ENCODE data around the gene BEND6. TPM values are rescaled to one million over a fixed set of nuclear protein-coding genes. Genes with fewer than 3 reads are reported as not detected.

The BEND6 gene
- total RNA-seq, 1 experiment from 2014 or later = not detected

DNA sequence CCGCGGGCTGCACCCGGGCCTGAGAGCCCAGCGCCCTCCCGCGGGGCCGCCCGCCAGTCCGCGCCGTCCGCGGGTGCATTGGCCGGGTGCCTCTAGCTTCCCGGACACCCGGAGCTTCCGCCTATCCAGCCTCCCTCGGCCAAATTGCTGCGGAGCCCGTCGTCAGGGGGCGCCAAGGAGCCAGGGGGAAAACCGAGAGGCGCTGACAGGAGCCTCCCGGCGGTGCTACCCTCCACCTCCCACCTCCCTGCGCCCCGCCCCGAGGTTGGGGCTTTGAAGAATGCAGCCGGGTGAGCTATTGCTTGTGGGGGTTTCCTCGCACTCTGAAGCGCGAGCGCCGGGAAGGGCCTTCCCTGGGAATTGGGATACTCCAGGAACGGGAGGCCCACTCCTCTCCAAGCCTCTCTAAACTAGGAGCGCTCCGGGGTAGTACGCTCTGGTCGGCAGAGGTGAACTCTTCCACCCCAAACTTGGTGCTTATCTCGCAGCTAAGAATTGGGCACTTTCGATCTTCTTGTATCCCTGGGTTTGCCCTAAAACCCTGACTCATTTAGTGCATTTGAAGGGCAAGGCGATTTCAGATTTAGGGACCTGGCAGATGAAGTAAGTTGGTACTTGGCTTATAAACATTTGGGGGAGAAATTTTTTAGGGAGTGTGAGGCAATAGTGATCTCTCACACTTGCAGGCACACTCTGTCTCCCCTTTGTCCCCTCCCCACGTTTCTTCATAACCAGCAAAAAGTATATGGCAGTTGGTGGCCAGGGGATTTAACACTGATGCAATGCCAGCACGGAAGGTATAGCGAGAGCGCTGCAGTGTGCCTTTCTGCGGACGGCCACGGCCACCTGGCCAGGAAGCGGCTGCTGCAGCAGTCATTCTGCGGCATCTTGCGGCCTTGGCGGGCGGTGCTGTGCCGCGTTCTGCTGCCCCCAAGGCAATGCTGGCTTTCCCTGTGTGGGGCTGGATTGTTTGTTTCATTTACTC is 556 bp downstream of the BEND6 start:
- H3K4me3 Mint-ChIP-seq (ENCODE audit: unreplicated experiment) = peak overlapping the region; percentile 61
- Histone ChIP-seq H3K27me3 (replicated peaks; ENCODE audit: control insufficient read depth, insufficient read depth, low read length) (peaks cover 3% of the 10 kb centered on the region; the same call in 1 of the 2 replicates), H3K4me3 (ENCODE audit: low read depth, low read length) (peak overlapping the region; percentile 56), H3K4me1 (peaks cover 2% of the 10 kb centered on the region; the same call in 1 of the 2 replicates), H3K36me3 (ENCODE audit: control insufficient read depth, insufficient read depth, low read length) (no peaks in the 10 kb centered on the region), H3K9me3 (no peaks in the 10 kb centered on the region)
- H3K27ac Mint-ChIP-seq (ENCODE audit: unreplicated experiment) = no peak overlapping the region
- H3K4me1 Mint-ChIP-seq (ENCODE audit: low read depth, unreplicated experiment) = no peaks in the 10 kb centered on the region
- ChIA-PET CTCF (interaction anchor here (0.7 to 2.2 kb wide), 5 partner anchors 9 to 51 kb away, joined by 3 to 19 read pairs (median 5); no protein-coding TSS in a partner anchor), POLR2A (no interaction called here)
- no TSS peak for BruUV-seq (replicated peaks)
- no peaks in the 10 kb centered on the region for H3K9me3 Mint-ChIP-seq (ENCODE audit: unreplicated experiment)
- no peaks in the 10 kb centered on the region for H3K36me3 Mint-ChIP-seq (ENCODE audit: insufficient read depth, unreplicated experiment)
- peak; percentile 81 to 92 for DNase-seq
- H3K27me3 Mint-ChIP-seq (ENCODE audit: insufficient read depth, unreplicated experiment) = peaks cover 15% of the 10 kb centered on the region
- TF ChIP-seq, protein P1, sequence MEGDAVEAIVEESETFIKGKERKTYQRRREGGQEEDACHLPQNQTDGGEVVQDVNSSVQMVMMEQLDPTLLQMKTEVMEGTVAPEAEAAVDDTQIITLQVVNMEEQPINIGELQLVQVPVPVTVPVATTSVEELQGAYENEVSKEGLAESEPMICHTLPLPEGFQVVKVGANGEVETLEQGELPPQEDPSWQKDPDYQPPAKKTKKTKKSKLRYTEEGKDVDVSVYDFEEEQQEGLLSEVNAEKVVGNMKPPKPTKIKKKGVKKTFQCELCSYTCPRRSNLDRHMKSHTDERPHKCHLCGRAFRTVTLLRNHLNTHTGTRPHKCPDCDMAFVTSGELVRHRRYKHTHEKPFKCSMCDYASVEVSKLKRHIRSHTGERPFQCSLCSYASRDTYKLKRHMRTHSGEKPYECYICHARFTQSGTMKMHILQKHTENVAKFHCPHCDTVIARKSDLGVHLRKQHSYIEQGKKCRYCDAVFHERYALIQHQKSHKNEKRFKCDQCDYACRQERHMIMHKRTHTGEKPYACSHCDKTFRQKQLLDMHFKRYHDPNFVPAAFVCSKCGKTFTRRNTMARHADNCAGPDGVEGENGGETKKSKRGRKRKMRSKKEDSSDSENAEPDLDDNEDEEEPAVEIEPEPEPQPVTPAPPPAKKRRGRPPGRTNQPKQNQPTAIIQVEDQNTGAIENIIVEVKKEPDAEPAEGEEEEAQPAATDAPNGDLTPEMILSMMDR (IDR thresholded peaks at IDR 0.05; ENCODE audit: insufficient read depth in 1 of 2, low read depth in 1 of 2, low read length in 1 of 2, severe bottlenecking in 1 of 2, unreplicated experiment in 1 of 2) = peak; percentile 81 to 85
- intact Hi-C loops (cut with micrococcal nuclease; ENCODE audit: unreplicated experiment) = loop anchor here (1.0 to 10.0 kb wide), 6 partner anchors 39 to 361 kb away; partner anchors contain the start of genes BAG2 and PRIM2

DNA sequence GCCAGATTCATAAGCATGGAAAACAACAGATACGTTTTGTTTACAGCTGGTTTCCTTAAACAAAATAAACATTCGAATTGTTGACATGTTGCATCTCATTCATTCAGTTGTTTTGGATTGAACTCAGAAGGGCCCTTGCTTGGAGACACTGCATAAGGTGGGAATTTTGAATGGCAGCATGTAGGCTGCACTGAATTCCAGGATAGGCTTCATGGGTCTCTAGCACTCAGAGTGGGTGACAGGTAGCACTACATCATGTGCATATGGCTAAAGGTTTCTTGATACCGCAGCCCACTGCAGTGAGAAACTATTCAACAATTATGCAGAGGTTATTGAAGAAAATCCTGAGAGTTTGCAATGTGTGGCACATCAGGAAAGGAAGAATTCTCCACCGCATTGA is 1.6 kb downstream of the BEND6 start:
- no TSS peak for BruUV-seq (replicated peaks)
- H3K4me1 Mint-ChIP-seq (ENCODE audit: low read depth, unreplicated experiment) = no peaks in the 10 kb centered on the region
- H3K27ac Mint-ChIP-seq (ENCODE audit: unreplicated experiment) = no peak overlapping the region
- Histone ChIP-seq H3K27me3 (replicated peaks; ENCODE audit: control insufficient read depth, insufficient read depth, low read length) (peaks cover 3% of the 10 kb centered on the region; the same call in 1 of the 2 replicates), H3K4me3 (ENCODE audit: low read depth, low read length) (no peak overlapping the region), H3K4me1 (peaks cover 2% of the 10 kb centered on the region; the same call in 1 of the 2 replicates), H3K9me3 (no peaks in the 10 kb centered on the region), H3K36me3 (ENCODE audit: control insufficient read depth, insufficient read depth, low read length) (no peaks in the 10 kb centered on the region)
- no peaks in the 10 kb centered on the region for H3K9me3 Mint-ChIP-seq (ENCODE audit: unreplicated experiment)
- no peak overlapping the region for H3K4me3 Mint-ChIP-seq (ENCODE audit: unreplicated experiment)
- TF ChIP-seq, protein P1 (IDR thresholded peaks at IDR 0.05; ENCODE audit: insufficient read depth in 1 of 2, low read depth in 1 of 2, low read length in 1 of 2, severe bottlenecking in 1 of 2, unreplicated experiment in 1 of 2) = no peak
- ChIA-PET POLR2A (no interaction called here), CTCF (interaction anchor here (2.2 kb wide), 1 partner anchor 52 kb away, joined by 19 read pairs; no protein-coding TSS in a partner anchor)
- H3K27me3 Mint-ChIP-seq (ENCODE audit: insufficient read depth, unreplicated experiment) = peaks cover 15% of the 10 kb centered on the region
- no peaks in the 10 kb centered on the region for H3K36me3 Mint-ChIP-seq (ENCODE audit: insufficient read depth, unreplicated experiment)
- intact Hi-C loops (cut with micrococcal nuclease; ENCODE audit: unreplicated experiment) = loop anchor here (5.0 to 10.0 kb wide), 2 partner anchors 149 to 218 kb away; partner anchors contain the start of gene BAG2
- no peak for DNase-seq

DNA sequence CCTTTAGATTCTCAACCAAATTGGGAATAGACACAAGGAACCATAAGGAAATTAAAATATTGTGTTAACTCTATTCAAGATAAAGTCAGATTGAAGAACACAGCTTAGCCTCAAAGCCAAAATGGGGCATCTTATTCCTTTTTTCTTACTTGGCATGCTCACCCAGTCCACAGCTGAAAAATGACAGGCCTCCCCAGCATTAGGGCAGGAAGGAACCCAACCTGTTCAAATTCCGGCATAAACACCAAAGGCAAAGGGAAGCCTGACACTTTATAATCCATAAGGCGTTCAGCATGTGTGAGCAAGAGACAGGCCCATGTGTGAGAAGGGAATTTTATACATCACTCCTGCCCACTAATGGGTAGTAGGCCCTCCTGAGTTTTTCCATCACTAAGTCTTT is 2.9 kb downstream of the BEND6 start:
- intact Hi-C loops (cut with micrococcal nuclease; ENCODE audit: unreplicated experiment) = loop anchor here (5.0 to 10.0 kb wide), 2 partner anchors 151 to 217 kb away; partner anchors contain the start of gene BAG2
- CTCF ChIA-PET = no interaction called here
- BruUV-seq (replicated peaks) = no TSS peak

More for the DNA sequence above, 2.9 kb downstream of the BEND6 start:
- POLR2A ChIA-PET = no interaction called here
- H3K27me3 Mint-ChIP-seq (ENCODE audit: insufficient read depth, unreplicated experiment) = peaks cover 15% of the 10 kb centered on the region
- H3K9me3 Mint-ChIP-seq (ENCODE audit: unreplicated experiment) = no peaks in the 10 kb centered on the region
- DNase-seq = no peak
- H3K4me1 Mint-ChIP-seq (ENCODE audit: low read depth, unreplicated experiment) = no peaks in the 10 kb centered on the region
- H3K36me3 Mint-ChIP-seq (ENCODE audit: insufficient read depth, unreplicated experiment) = no peaks in the 10 kb centered on the region
- H3K36me3 ChIP-seq (ENCODE audit: control insufficient read depth, insufficient read depth, low read length) = no peaks in the 10 kb centered on the region
- no peak overlapping the region for H3K27ac Mint-ChIP-seq (ENCODE audit: unreplicated experiment)
- H3K27me3 ChIP-seq (replicated peaks; ENCODE audit: control insufficient read depth, insufficient read depth, low read length) = peaks cover 3% of the 10 kb centered on the region; the same call in 1 of the 2 replicates
- TF ChIP-seq, protein P1 (IDR thresholded peaks at IDR 0.05; ENCODE audit: insufficient read depth in 1 of 2, low read depth in 1 of 2, low read length in 1 of 2, severe bottlenecking in 1 of 2, unreplicated experiment in 1 of 2) = no peak
- peaks cover 2% of the 10 kb centered on the region; the same call in 1 of the 2 replicates for H3K4me1 ChIP-seq
- H3K4me3 ChIP-seq (ENCODE audit: low read depth, low read length) = no peak overlapping the region
- no peak overlapping the region for H3K4me3 Mint-ChIP-seq (ENCODE audit: unreplicated experiment)
- no peaks in the 10 kb centered on the region for H3K9me3 ChIP-seq

All from Caco-2 (cell line).